Activated T-helper 2 cell treated with anti-CD3 and anti-CD28 coated beads, Interferon-gamma antibody, Interleukin-2, Interleukin-4, amounts not matched to agents 10 μg/mL and 5 μg/mL and 100 μg/mL, durations not matched to agents 14 hours and 24 hours and 36 hours (primary cell): ENCODE results near the gene LDB2. TPM values are rescaled to one million over a fixed set of nuclear protein-coding genes. Genes with fewer than 3 reads are reported as not detected.

ENCODE experiments used
- DNase-seq: peaks from one replicate; pipeline ENCODE4 v3.0.0; 2021; ENCODE audit warnings: low spot score
- H3K27ac Mint-ChIP-seq: one replicate; pipeline ENCODE4 v1.8.0; 2021; ENCODE audit warnings: mixed read lengths
- H3K27me3 Mint-ChIP-seq: one replicate; pipeline ENCODE4 v1.8.0; 2021; ENCODE audit warnings: low read depth, mixed read lengths
- H3K36me3 Mint-ChIP-seq: one replicate; pipeline ENCODE4 v1.8.0; 2021; ENCODE audit warnings: low read depth, mixed read lengths
- H3K4me1 Mint-ChIP-seq: one replicate; pipeline ENCODE4 v1.8.0; 2021; ENCODE audit warnings: low read depth, mixed read lengths
- H3K4me3 Mint-ChIP-seq: one replicate; pipeline ENCODE4 v1.8.0; 2021; ENCODE audit warnings: low read depth, mild to moderate bottlenecking, moderate library complexity, mixed read lengths
- H3K9me3 Mint-ChIP-seq: one replicate; pipeline ENCODE4 v1.8.0; 2021; ENCODE audit warnings: mixed read lengths
- intact Hi-C: fragments of 100-400 bp; cut with micrococcal nuclease; formaldehyde crosslinking; loops from one replicate; pipeline ENCODE4 v1.15.1; 2023
- total RNA-seq: library from RNA; stranded (reverse); gene quantifications from 2 replicates; pipeline ENCODE4 v1.2.3, GENCODE V29; 2022

LDB2 gene
- total RNA-seq, 1 donor from 2014 or later = not detected

DNA sequence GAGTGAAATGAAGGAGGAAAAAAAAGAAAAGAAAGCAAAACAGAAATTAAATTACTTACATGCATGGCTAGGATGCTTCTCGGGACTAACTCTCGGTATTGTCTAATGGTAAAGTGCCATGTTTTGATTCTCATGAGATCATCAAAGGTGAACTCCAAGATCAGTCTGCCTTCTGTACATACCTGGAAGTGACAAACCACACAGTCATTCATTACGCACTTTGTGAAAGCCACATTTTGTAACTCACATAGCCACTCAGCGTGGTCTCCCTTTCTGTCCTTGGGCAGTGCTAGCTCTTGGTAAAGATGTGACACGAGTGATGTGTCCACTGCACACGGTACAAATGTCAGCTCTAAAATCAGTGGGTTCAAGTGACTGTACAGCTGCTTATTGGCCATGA lies 309.8 kb downstream of the LDB2 start:
- DNase-seq = no peak
- intact Hi-C loops = no loop called here
- Mint-ChIP-seq H3K27me3 (no peaks in the 10 kb centered on the region), H3K4me3 (no peak overlapping the region), H3K27ac (no peak overlapping the region), H3K36me3 (no peaks in the 10 kb centered on the region), H3K4me1 (no peaks in the 10 kb centered on the region), H3K9me3 (no peaks in the 10 kb centered on the region)

DNA sequence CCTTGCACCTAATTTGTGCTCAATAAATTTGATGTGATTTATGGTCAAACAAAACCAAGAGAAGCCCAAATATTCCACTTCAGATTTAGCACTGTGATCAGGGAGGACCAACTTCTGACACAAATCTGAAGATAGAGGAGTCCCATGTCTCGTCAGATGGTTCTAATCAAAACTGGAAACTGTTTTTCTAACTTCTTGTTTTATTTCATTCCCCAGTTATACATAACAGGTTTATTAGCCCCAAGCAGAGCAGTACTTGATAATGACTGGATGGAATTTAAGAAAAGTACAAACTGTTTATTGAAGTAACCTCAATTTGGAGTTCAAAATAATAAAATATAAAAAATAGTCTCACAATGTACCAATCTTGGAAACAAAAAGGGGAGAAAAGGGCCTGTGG lies 310.3 kb downstream of the LDB2 start:
- H3K27ac Mint-ChIP-seq = no peak overlapping the region
- DNase-seq = no peak
- H3K36me3 Mint-ChIP-seq = no peaks in the 10 kb centered on the region
- intact Hi-C loops = no loop called here
- no peak overlapping the region for H3K4me3 Mint-ChIP-seq
- no peaks in the 10 kb centered on the region for H3K4me1 Mint-ChIP-seq
- H3K27me3 Mint-ChIP-seq = no peaks in the 10 kb centered on the region
- no peaks in the 10 kb centered on the region for H3K9me3 Mint-ChIP-seq

DNA sequence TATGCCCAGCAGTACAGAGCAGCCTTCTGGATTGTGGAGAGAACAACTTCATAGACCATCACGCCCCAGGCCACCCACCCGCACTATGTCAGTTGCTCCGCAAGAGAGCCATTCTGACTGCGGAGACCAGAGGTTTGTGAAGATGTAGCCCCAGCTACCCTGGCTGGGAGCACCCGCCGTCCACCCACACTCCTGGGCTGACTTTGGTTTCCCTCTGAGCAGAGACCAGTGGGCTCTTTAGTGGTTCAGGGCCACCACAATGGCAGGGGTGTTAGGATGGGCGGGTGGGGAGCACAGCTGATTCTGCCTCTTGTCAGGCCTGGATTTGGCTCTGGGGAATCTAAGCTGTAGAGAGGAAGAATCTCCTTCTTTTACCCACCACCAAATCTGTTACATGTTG lies 313.4 kb downstream of the LDB2 start:
- Mint-ChIP-seq H3K27ac (no peak overlapping the region), H3K4me3 (no peak overlapping the region), H3K4me1 (no peaks in the 10 kb centered on the region), H3K9me3 (no peaks in the 10 kb centered on the region), H3K27me3 (no peaks in the 10 kb centered on the region), H3K36me3 (no peaks in the 10 kb centered on the region)
- DNase-seq = no peak
- intact Hi-C loops = no loop called here

DNA sequence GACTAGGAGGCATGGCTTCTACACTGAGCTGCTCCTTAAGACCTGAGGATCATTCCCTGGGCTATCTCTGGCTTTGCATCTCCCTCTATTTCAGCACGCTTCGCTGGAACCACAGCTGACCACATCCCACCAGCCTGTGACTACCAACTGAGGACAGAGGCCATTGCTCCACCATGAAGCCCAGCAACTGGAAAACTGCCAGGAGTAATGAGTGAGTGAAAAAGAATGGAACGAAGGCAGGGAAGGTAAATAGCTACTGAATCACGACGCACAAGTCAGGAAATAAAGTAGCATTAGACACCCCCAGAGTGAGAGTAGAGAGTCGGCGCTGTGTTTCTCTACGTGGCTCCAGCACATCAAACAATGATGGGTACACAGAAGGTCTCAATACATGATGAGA lies 314.7 kb downstream of the LDB2 start:
- no peaks in the 10 kb centered on the region for H3K36me3 Mint-ChIP-seq
- H3K9me3 Mint-ChIP-seq = no peaks in the 10 kb centered on the region
- H3K27ac Mint-ChIP-seq = no peak overlapping the region
- no peak for DNase-seq
- H3K4me1 Mint-ChIP-seq = no peaks in the 10 kb centered on the region
- no peak overlapping the region for H3K4me3 Mint-ChIP-seq
- H3K27me3 Mint-ChIP-seq = no peaks in the 10 kb centered on the region
- intact Hi-C loops = no loop called here

DNA sequence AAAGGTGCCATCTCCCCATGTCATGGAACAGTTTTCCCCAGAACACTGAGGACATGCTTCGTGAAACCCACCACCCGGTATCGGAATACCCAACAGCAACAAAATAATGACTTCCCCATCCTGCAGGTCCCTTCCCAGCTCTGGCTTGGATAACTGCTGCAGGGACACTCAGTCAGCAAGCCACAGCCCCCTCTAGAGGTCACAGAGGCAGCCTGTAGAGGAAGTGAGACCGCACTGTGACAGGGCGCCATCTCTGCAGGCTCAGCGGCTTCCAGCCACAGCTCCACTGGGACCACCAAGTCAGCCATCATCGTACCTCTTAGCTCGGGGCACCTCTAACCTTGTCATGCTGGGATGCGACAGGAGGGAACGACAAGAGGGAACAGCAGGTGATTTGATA lies 315.9 kb downstream of the LDB2 start:
- no peaks in the 10 kb centered on the region for H3K4me1 Mint-ChIP-seq
- DNase-seq = no peak
- no peak overlapping the region for H3K27ac Mint-ChIP-seq
- intact Hi-C loops = no loop called here
- no peaks in the 10 kb centered on the region for H3K27me3 Mint-ChIP-seq
- no peak overlapping the region for H3K4me3 Mint-ChIP-seq
- no peaks in the 10 kb centered on the region for H3K36me3 Mint-ChIP-seq
- no peaks in the 10 kb centered on the region for H3K9me3 Mint-ChIP-seq

DNA sequence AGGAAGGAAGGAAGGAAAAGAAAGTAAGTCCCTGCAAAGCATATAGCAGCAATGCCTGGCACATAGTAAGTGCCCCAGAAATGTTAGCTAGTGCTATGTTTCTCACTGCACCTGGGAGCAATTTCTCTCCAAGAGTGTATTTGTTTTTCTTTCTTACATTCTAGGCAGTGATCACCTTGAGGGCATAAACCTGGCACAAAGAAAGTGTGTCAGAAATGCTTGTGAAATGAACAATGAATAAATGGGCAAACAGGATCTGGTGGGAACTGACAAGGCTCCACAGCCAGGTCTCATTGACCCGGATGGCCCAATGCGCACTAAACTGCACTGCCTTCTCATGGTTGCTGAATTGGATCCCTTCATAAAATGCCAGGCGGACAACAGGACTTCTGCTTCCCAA lies 316.4 kb downstream of the LDB2 start:
- Mint-ChIP-seq H3K4me3 (no peak overlapping the region), H3K36me3 (no peaks in the 10 kb centered on the region), H3K27me3 (no peaks in the 10 kb centered on the region), H3K9me3 (no peaks in the 10 kb centered on the region), H3K27ac (no peak overlapping the region), H3K4me1 (no peaks in the 10 kb centered on the region)
- no peak for DNase-seq
- intact Hi-C loops = no loop called here

DNA sequence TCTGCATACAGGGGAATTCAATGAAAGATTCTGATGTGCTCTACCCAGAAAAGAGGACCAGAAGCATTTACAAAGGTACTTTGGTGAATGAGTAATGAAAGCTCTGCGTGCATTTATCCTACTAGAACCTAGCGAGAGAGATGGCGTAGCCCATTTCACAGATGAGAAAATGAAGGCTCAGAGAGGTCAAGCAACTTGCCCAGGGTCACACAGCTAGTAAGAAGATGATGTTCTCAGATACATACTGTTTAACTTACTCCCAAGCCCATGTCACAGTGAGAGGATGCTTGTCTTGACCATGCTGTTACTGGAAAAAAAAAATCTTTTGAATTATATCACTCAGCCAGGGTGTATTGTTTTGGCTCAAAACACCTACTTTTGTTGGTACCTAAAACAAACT lies 317.3 kb downstream of the LDB2 start:
- Mint-ChIP-seq H3K27ac (no peak overlapping the region), H3K36me3 (no peaks in the 10 kb centered on the region), H3K27me3 (no peaks in the 10 kb centered on the region), H3K4me3 (no peak overlapping the region), H3K4me1 (no peaks in the 10 kb centered on the region), H3K9me3 (no peaks in the 10 kb centered on the region)
- intact Hi-C loops = no loop called here
- DNase-seq = no peak

DNA sequence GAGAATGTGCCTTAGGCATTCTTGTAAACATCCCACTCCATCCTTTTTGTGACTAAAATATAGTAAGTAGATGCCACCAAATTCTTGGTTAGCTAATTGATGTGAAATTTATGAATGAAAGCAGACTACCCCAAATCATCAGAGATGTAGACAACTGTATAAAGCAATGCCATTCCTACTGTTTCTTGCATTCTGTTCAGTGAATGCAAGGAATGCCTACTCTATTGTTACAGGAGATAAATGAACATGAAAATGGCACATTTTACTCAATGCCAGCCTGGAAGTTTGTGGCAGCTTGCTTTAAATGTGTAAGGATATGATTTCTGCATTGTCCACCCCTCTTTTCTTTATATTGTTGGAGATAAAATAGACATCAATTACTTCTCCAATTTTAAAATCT lies 317.9 kb downstream of the LDB2 start:
- intact Hi-C loops = no loop called here
- Mint-ChIP-seq H3K4me1 (no peaks in the 10 kb centered on the region), H3K36me3 (no peaks in the 10 kb centered on the region), H3K27ac (no peak overlapping the region), H3K27me3 (no peaks in the 10 kb centered on the region), H3K9me3 (no peaks in the 10 kb centered on the region), H3K4me3 (no peak overlapping the region)
- no peak for DNase-seq

DNA sequence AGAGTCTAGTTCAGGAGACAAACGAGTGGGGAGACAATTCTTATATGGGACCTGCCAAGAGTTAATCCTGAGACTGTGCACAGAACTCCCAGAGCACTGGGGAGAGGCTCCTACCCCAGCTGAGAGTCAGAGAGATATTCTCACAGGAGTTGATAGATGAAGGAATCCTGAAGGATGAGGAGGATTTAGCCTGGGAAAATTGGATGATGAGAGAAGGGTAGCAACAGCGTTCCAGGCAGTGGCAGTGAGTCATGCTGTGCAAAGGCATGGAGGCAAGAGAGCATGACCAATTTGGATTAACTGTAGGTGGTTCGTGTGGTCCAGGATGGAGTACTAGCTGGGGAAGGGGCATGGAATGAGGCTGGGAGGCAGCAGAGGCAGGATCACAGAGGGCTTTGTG lies 318.6 kb downstream of the LDB2 start:
- no peaks in the 10 kb centered on the region for H3K4me1 Mint-ChIP-seq
- H3K36me3 Mint-ChIP-seq = no peaks in the 10 kb centered on the region
- H3K27ac Mint-ChIP-seq = no peak overlapping the region
- H3K9me3 Mint-ChIP-seq = no peaks in the 10 kb centered on the region
- no peak for DNase-seq
- intact Hi-C loops = no loop called here
- no peak overlapping the region for H3K4me3 Mint-ChIP-seq
- no peaks in the 10 kb centered on the region for H3K27me3 Mint-ChIP-seq

DNA sequence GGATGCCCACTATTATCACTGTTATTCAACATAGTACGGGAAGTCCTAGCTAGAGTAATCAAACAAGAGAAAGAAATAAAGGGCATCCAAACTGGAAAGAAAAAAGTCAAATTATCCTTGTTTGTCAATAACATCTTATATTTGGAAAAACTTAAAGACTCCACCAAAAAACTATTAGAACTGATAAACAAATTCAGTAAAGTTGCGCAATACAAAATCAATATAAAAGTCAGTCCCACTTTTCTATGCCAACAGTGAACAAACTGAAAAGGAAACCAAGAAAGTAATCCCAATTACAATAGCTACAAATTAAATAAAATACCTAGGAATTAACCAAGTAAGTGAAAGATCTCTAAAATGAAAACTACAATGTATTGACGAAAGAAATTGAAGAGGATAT lies 321.3 kb downstream of the LDB2 start:
- Mint-ChIP-seq H3K4me1 (no peaks in the 10 kb centered on the region), H3K27me3 (no peaks in the 10 kb centered on the region), H3K9me3 (no peaks in the 10 kb centered on the region), H3K27ac (no peak overlapping the region), H3K36me3 (no peaks in the 10 kb centered on the region), H3K4me3 (no peak overlapping the region)
- intact Hi-C loops = no loop called here
- DNase-seq = no peak

DNA sequence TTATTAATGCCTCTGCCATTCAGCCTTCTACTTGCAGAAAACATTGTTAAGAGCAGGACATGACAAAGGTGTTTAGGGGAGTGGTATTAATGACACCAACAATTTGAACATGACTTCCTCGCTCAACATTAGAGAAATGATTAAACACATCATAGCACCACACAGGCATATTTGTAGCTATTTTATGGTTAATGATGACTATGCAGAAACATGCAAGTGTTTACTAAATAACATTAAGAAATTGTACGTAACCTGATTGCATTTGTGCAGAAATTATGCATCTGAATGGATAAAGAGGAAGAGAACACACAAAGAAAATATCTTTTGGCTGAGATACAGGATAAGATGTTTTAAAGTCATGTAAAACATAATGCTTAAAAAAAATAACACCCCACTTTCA lies 323.5 kb downstream of the LDB2 start:
- H3K27ac Mint-ChIP-seq = no peak overlapping the region
- H3K9me3 Mint-ChIP-seq = no peaks in the 10 kb centered on the region
- no peaks in the 10 kb centered on the region for H3K4me1 Mint-ChIP-seq
- no peaks in the 10 kb centered on the region for H3K36me3 Mint-ChIP-seq
- no peaks in the 10 kb centered on the region for H3K27me3 Mint-ChIP-seq
- H3K4me3 Mint-ChIP-seq = no peak overlapping the region
- intact Hi-C loops = no loop called here
- no peak for DNase-seq

DNA sequence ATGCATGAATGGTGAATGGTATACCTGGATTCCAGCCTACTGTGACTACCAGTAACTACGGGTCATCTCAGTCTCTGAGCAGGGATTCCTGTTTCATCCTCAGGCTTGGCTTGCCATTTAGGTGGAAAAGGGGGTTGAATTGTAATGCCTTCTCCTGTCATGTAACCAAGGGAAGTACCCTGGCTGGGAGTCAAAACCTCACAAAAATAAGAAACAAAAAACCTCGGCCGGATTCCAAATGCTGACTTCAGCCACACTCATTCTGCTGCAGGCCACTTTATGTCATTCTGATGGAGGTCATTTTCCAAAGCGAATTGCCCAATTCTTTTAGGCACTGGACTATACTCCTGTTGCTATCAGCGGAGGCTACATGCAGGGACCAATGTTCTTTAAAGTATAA lies 324.7 kb downstream of the LDB2 start:
- Mint-ChIP-seq H3K4me3 (no peak overlapping the region), H3K36me3 (no peaks in the 10 kb centered on the region), H3K27ac (no peak overlapping the region), H3K9me3 (no peaks in the 10 kb centered on the region), H3K4me1 (no peaks in the 10 kb centered on the region), H3K27me3 (no peaks in the 10 kb centered on the region)
- no peak for DNase-seq
- intact Hi-C loops = no loop called here

DNA sequence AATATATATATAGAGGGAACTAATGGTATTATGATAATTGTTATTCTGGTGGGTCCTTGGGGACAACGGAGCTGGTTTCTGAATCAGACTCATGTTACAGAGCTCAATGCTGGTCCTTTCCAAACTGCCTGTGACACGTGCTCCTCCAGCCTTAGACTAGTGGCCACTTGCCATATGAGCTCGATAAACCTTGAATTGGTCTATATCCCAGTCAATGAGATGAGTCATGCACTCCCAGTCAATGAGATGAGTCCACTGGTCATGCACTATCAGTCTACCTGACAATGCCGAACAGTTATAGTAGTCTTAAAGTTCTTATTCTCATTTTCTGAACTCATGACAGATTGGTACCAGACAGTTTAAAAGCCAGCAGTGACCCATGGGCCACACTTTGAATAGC lies 325.2 kb downstream of the LDB2 start:
- no peaks in the 10 kb centered on the region for H3K9me3 Mint-ChIP-seq

DNA sequence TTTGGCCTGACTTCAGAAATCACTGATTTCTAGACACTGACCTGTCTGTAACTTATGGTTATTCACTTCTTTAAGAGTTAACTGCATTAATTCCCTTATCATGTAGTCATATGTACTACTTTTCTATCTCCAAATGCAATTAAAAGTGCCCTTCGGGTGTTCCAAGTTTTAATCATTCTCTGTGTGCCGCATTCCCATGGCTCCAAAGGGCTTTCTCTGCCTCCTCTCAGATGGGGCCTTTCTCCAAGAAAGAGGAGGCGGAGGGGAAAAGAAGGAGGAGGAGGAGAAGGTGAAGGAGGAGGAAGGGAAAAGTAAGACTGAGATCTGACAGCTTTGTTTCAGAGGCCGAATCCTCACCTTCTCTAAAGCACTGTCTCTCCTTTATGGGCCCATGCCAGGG lies 325.8 kb downstream of the LDB2 start:
- no peak for DNase-seq
- Mint-ChIP-seq H3K4me3 (no peak overlapping the region), H3K36me3 (no peaks in the 10 kb centered on the region), H3K27ac (no peak overlapping the region), H3K9me3 (no peaks in the 10 kb centered on the region), H3K4me1 (no peaks in the 10 kb centered on the region), H3K27me3 (no peaks in the 10 kb centered on the region)
- intact Hi-C loops = no loop called here

More for the DNA sequence above, 325.2 kb downstream of the LDB2 start:
- no peaks in the 10 kb centered on the region for H3K27me3 Mint-ChIP-seq
- no peak overlapping the region for H3K27ac Mint-ChIP-seq
- no peak for DNase-seq
- H3K4me1 Mint-ChIP-seq = no peaks in the 10 kb centered on the region
- H3K36me3 Mint-ChIP-seq = no peaks in the 10 kb centered on the region
- intact Hi-C loops = no loop called here
- no peak overlapping the region for H3K4me3 Mint-ChIP-seq
